Esophagus muscularis mucosa (tissue), 4 donors: ENCODE data around the gene TOM1L2. TPM values are rescaled to one million over a fixed set of nuclear protein-coding genes. Genes with fewer than 3 reads are reported as not detected.

Source experiments
- DNase-seq: peaks from one replicate; pipeline ENCODE4 v3.0.0-alpha.2; 2017; ENCODE audit errors: extremely low spot score
- H3K27ac ChIP-seq, 4 donors: fragments of 200-600 bp; sonication (generic); replicated peaks in 1 of 4; 1 replicate in 3 of 4; 2 replicates in 1 of 4; pipeline ENCODE4 v1.5.1; 2016 to 2019; ENCODE audit warnings: mild to moderate bottlenecking in 1 of 4
- H3K27me3 ChIP-seq, 4 donors: fragments of 200-600 bp; sonication (generic); one replicate each; pipeline versions ENCODE4 v1.5.1 to v1.6.0; 2016 to 2019
- H3K36me3 ChIP-seq, 4 donors: fragments of 200-600 bp; sonication (generic); one replicate each; pipeline ENCODE4 v1.5.1; 2016 to 2019
- H3K4me1 ChIP-seq, 4 donors: fragments of 200-600 bp; sonication (generic); one replicate each; pipeline ENCODE4 v1.5.1; 2016 to 2019
- H3K4me3 ChIP-seq, 4 donors: fragments of 200-600 bp; sonication (generic); 1 replicate in 2 of 4; 2 replicates in 2 of 4; pipeline ENCODE4 v1.5.1; 2016 to 2019; ENCODE audit warnings: mild to moderate bottlenecking in 4 of 4, moderate library complexity in 1 of 4
- H3K9me3 ChIP-seq, 4 donors: fragments of 200-600 bp; sonication (generic); 1 replicate in 3 of 4; 2 replicates in 1 of 4; pipeline ENCODE4 v1.5.1; 2016 to 2019
- CTCF ChIP-seq, 3 experiments: fragments of 200-600 bp in 2 of 3; fragments of 450-650 bp in 1 of 3; sonication (generic) in 2 of 3; IDR thresholded peaks; one replicate each; pipeline ENCODE4 v1.5.1; 2017 to 2019; ENCODE audit warnings: antibody characterized with exemption in 3 of 3, mild to moderate bottlenecking in 2 of 3, moderate library complexity in 1 of 3
- EP300 ChIP-seq: sonication (generic); formaldehyde crosslinking; IDR thresholded peaks from one replicate; pipeline ENCODE4 v1.6.1; 2017; ENCODE audit warnings: antibody characterized with exemption
- POLR2A ChIP-seq: fragments of 450-650 bp; IDR thresholded peaks from one replicate; pipeline ENCODE4 v1.6.1; 2017; ENCODE audit warnings: antibody characterized with exemption, moderate library complexity, mild to moderate bottlenecking, low read depth
- POLR2AphosphoS5 ChIP-seq, 2 donors: sonication (generic); formaldehyde crosslinking; IDR thresholded peaks; one replicate each; pipeline ENCODE4 v1.6.1; 2017; ENCODE audit warnings: antibody characterized with exemption in 2 of 2
- WGBS: methylation state at CpG from one replicate; pipeline ENCODE4 v1.1.5; 2018; 5-methylcytosine and 5-hydroxymethylcytosine counted together
- intact Hi-C: fragments of 100-400 bp; cut with DNase I; formaldehyde crosslinking; loops from one replicate; pipeline ENCODE4 v1.15.1; 2023
- total RNA-seq, 4 donors: library from RNA; depleted of rRNA; stranded (reverse); fragments of >200 nt; gene quantifications; one replicate each; pipeline versions ENCODE4 v1.1.0 to v1.2.1, GENCODE V29; 2016

TOM1L2 gene
- total RNA-seq, 4 donors from 2014 or later = 64.4 to 96.9 (median 75.0) TPM

- DNase-seq = no peak
- TF ChIP-seq POLR2AphosphoS5 (IDR thresholded peaks at IDR 0.05) (peak in 1 of 2 donors; percentile 56), EP300 (no peak), CTCF (IDR thresholded peaks at IDR 0.05) (no peak), POLR2A (no peak)
- no peaks in the 10 kb centered on the region for H3K36me3 ChIP-seq
- H3K9me3 ChIP-seq = no peaks in the 10 kb centered on the region
- intact Hi-C loops = no loop called here
- H3K4me3 ChIP-seq = peak overlapping the region in 1 of 4 donors; percentile 86
- H3K4me1 ChIP-seq = peaks cover 70 to 85% (median 79%) of the 10 kb centered on the region in 4 donors
- H3K27me3 ChIP-seq = no peaks in the 10 kb centered on the region
- peak overlapping the region; percentile 95 to 100 (median 99) for H3K27ac ChIP-seq
- 73% methylated on average over 9 of the region's 11 CpGs for WGBS
Observed at GRCh38 chr17:17837966-17838962, 133.9 kb downstream of the TOM1L2 start.

GRCh38 chr17:17837380-17837821 is 134.8 kb downstream of the TOM1L2 start:
- H3K9me3 ChIP-seq = no peaks in the 10 kb centered on the region
- H3K27ac ChIP-seq = peak overlapping the region; percentile 95 to 100 (median 99)
- peak overlapping the region; percentile 71 to 97 (median 87) for H3K4me3 ChIP-seq
- WGBS = 36% methylated on average over 3 of the region's 3 CpGs
- no peaks in the 10 kb centered on the region for H3K27me3 ChIP-seq
- no peak for DNase-seq
- peaks cover 67 to 92% (median 86%) of the 10 kb centered on the region in 4 donors for H3K4me1 ChIP-seq
- intact Hi-C loops = no loop called here
- H3K36me3 ChIP-seq = no peaks in the 10 kb centered on the region
- TF ChIP-seq EP300 = no peak
- peak in 1 of 2 donors; percentile 64 for TF ChIP-seq POLR2AphosphoS5 (IDR thresholded peaks at IDR 0.05)
- TF ChIP-seq POLR2A = no peak

DNA sequence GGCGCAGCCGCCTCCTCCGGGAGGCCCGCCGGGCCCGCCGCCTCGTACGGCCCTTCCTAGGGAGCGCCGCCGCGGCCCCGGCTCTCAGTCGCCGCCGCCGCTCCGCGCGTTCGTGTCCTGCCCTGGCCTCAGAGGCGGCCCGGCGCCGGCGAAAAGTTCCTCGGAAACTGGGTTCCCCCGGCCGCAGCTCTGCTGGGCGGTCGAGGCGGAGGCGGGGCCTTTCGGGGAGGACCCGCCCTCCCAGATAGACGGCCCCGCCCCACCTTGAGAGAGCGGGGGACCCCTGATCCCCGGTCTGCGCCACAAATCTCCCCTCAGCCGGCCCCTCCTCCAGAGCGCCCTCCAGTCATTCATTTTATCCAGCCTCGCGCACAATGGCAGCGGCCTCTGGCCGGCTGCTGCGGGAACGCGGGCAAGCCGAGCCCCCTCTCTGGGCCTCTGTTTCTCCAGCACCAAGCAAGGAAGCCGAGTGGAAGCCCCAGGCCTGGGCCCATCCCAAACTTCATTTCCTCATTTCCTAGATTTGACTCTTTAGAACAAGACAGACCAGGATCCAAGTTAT is 135.3 kb downstream of the TOM1L2 start, which contains the start of gene SREBF1:
TSS of gene SREBF1 (minus strand) at position 169 of the 562 bp plus-strand sequence. CDS start 169 bp downstream, outside the sequence.
- no peaks in the 10 kb centered on the region for H3K36me3 ChIP-seq
- H3K4me1 ChIP-seq = peaks cover 65 to 93% (median 89%) of the 10 kb centered on the region in 4 donors
- TF ChIP-seq POLR2A = no peak
- TF ChIP-seq EP300 = no peak
- TF ChIP-seq POLR2AphosphoS5 (IDR thresholded peaks at IDR 0.05) = no peak
- no peak for TF ChIP-seq CTCF (IDR thresholded peaks at IDR 0.05)
- H3K27ac ChIP-seq = peak within 1 kb of the TSS; percentile 95 to 100 (median 99)
- intact Hi-C loops = no loop called here
- peak within 1 kb of the TSS; percentile 71 to 97 (median 87) for H3K4me3 ChIP-seq
- no peak for DNase-seq
- 0% methylated on average over 10 of the region's 52 CpGs for WGBS
- H3K27me3 ChIP-seq = no peaks in the 10 kb centered on the region
- no peaks in the 10 kb centered on the region for H3K9me3 ChIP-seq

DNA sequence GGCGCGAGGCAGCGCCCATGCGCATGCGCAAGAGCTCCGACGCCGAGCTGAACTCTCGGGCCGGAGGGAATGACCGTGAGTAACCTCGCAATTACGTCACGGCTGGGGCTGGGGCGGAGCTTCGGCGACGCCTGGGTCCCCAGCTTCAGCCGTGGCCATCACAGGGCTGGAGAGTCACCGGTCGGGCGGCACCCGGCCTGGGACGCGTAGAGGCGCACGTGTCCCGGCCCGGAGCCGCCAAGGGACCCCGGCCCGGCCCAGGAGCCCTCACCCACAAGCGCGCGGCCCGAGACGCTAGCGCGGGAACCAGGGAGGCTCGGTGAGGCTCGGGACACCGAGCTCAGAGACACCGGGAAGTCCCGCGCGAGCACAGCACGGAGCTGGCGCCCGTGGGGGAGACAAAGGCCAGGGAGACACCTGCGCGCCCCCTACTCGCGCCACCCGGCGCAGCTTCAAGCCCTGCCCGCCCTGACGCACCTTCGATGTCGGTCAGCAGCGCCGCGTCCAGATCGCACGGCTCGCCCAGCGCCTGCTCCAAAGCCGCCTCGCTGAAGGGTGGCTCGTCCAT is 135.9 kb downstream of the TOM1L2 start:
- H3K27me3 ChIP-seq = no peaks in the 10 kb centered on the region
- intact Hi-C loops = no loop called here
- WGBS = 0% methylated on average over 22 of the region's 69 CpGs
- peaks cover 66 to 93% (median 91%) of the 10 kb centered on the region in 4 donors for H3K4me1 ChIP-seq
- TF ChIP-seq POLR2AphosphoS5 (IDR thresholded peaks at IDR 0.05) = peak; percentile 99
- TF ChIP-seq CTCF (IDR thresholded peaks at IDR 0.05) = no peak
- TF ChIP-seq POLR2A = peak; percentile 92
- no peak for TF ChIP-seq EP300
- H3K27ac ChIP-seq = peak overlapping the region; percentile 95 to 100 (median 99)
- no peaks in the 10 kb centered on the region for H3K36me3 ChIP-seq
- no peaks in the 10 kb centered on the region for H3K9me3 ChIP-seq
- peak; percentile 99 for DNase-seq
- H3K4me3 ChIP-seq = peak overlapping the region; percentile 71 to 97 (median 87)
